HS-5 (cell line): ENCODE data around the gene RRN3.
"Not testable (repeated sequence)": the region's sequence is repeated elsewhere in the genome, so short reads cannot be mapped to it uniquely, and the experiment has no call there.

Source experiments
- DNase-seq: peaks from one replicate; pipeline ENCODE4 v3.0.0-alpha.2; 2012; ENCODE audit warnings: low read depth

RRN3 gene

DNA sequence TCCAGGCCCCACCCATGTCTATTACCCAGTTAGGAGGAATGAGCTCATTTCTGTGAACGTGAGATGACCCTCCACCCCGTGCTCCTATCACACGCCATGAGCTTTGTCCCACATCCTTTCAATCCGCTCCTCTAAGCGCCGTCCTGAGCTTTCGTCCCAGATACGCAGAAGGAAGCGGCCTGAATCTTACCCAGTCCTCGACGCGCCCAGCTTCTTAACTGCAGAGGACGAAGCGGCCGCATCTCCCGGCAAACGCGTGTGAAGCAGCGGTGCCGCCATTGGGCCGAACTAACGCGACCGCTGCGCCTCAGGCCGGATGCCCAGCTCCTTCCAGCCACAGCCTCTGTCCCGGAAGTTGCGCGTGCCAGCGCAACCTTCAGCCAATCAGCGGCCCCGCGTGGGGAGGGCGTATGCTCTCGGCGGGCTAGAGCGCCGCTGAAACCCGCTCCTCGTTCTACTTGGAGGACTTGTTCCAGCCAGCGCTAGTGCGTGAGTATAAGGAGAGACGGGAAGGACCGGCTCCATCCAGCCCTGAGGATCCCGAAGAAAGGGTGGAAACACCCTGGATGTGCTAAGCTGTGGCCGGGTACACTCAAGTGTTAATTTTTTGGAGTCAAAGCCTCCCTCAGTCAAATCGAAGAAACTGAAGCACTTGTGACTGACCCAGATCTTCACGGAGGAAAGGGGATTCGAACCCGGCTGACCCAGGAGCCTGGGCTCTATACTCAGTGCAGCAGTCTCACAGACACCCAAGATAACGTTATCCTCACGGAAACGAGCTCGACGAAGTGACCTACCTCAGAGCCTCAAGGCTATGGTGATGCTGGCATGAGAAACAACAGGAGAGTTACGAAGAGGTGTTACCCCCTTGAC, at the start of gene RRN3:
Gene RRN3 (minus strand): TSS at position 318 of the 873 bp plus-strand sequence. CDS start 39 bp downstream, at position 279.
- DNase-seq = peak; percentile 74

- DNase-seq = not testable (repeated sequence)
Measured at GRCh38 chr16:15143601-15144091, 49.6 kb upstream of the RRN3 start.

DNA sequence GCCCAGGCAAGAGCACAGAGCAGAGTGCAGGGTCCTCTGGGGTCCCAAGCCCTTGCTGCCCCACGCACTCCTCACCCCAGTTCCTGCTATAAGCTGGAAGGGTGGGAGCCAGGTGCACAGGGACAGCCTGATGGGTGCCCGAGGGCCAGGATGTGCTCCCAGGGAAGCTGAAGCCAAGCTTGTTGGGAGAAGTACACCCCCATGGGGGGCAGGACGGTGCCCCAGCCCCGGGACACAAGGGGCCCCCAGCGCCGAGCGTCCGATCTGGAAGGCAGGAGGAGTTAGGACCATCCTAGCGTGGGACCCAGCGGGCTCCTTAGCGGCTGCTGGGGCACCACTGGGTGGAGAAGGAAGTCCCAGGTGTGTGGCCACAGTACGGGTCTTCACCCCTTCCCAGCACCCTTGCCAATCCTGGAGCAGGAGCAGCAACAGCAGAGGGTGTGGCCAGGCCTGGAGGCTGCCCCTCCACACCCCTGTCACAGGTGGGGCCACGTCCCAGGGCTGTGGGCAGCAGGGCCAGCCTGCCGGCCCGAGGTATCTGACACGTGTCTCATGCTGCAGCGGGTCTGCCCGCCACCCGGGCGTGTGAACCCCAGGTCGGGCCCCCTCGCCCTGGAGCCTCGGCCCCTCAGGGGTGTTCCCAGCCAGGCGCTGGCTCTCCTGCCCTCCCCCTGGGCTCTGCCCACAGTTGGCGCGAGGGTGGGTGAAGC, 49.0 kb upstream of the RRN3 start:
- not testable (repeated sequence) for DNase-seq

- DNase-seq = not testable (repeated sequence)
Measured at GRCh38 chr16:15142107-15142890, 48.2 kb upstream of the RRN3 start.

GRCh38 chr16:15141586-15141985, 47.5 kb upstream of the RRN3 start:
- no peak for DNase-seq

DNA sequence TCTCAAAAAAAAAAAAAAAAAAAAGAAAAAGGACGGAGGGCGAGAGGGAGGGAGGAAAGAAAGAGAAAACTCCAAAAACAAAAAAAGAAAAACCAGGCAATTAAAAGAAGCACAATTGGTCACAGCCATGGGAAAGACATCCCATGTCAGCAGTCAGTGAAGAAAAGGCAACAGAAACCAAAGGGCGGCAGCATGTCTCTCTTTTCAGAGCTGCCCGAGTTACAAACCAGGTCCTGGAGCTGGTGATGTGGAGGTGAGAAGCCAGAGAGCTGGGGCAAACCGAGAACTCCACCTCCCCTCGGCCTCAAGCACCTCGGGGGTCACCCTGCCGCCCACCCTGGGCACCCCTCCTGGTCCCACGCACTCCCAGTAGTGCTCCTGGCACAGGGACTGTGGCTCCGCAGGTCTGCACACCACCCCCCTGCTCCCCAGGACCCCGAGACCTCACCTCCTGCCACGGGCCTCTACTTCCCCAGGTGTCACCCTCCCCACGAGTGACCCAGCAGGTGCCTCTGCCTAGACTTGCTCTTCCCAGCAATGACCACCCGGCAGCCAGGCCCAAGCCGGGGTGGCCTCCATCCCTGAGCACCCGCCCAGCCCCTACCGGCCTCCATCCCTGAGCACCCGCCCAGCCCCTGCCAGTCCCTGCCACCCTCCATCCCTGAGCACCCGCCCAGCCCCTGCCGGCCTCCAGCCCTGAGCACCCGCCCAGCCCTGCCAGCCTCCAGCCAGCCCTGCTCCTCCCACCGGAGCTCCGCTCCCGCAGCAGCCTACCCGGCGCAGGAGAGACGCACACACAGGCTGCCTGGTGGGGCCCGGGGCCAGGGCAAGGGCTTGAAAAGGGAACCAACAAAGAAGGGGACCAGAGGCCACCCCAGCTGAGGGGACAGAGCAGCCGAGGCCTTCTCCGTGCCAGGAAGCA, 46.6 kb upstream of the RRN3 start:
- DNase-seq = not testable (repeated sequence)

DNA sequence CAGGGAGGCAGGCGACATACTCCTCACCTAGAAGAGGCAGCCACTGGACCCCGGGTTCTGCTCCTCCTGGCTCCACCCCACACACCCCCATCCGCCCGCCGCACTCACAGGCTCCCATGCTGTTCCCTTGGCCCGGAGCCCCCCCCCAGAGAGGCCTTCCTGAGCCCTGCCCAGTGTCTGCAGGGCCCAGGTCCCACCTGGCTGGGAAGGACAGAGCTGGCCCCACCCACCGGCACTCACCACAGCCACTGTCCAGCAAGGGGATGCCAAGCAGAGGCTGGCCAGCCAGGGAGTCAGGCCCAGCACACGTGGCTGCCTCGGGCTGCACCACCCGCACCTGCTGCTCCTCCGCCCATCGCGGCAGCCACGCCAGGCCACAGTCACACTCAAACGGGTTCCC, 43.4 kb upstream of the RRN3 start:
- DNase-seq = not testable (repeated sequence)

GRCh38 chr16:15135483-15136360, 41.6 kb upstream of the RRN3 start:
- not testable (repeated sequence) for DNase-seq

DNA sequence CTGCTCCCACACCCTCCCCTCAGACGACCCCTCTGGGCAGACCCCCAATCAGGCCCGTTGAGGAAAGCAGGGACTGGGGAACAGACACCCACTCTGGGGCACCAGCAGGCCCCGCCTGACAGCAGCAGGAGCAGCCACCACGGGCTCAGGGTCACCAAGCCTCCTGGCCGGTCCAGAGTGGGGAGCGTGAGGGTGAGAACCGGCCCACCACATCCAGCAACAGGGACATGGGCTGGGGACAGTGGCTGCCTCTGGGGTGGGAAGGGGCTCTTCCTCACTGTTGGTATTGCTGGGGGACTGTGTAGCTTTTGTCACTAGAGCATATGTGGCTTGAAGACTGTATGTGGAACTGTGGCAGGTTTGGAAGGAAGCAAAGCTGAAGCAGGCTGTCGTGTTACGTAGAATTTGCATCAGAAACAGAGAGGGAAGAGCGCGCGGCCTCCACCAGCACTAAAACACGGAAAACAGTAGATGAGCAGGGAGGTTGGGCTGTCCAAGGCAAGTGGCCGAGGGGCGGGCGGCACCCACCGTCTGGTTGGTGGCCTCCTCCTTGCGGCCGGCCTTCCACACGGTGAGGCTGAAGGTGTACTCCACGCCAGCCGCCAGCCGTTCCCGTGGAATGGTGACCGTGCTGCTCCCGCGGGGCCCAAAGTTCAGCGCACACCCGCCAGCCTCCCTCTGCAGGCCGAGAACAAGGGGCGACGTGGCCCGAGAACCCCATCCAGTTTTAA, 40.8 kb upstream of the RRN3 start:
- not testable (repeated sequence) for DNase-seq

- DNase-seq = not testable (repeated sequence)
Measured at GRCh38 chr16:15133554-15133953, 39.5 kb upstream of the RRN3 start.

DNA sequence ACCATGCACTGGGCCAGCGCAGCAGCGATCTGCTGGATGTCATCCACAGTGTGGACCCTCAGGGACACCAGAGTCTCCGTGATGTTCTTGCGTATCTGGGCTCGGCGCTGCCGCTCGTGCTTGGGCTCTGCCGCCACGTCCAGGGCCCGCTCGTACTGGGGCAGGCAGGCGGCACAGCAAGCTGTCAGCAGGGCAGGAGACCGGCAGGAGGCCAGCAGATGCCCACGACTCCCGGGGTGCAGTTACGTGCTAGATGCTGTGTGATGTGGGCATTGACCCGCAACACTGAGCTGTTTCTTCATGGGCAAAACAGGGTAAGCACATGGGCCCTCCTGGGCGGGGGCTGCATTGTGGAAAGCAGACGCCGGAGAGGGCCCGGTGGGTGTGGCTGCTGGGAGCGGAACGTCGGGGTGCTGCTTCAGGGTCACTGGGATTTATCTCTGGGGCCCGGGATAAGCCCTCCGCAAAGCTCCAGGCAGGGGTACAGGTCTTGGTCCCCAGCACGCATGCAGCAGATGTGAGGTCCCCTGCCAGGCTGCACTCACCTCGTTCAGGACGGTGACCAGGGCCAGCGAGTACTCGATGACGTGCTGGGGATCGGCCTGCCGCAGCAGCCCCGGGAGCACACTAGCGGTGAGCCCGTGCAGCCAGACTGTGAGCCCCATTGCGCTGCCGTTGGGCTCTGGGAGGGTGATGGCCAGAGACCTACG, 38.8 kb upstream of the RRN3 start:
- not testable (repeated sequence) for DNase-seq

DNA sequence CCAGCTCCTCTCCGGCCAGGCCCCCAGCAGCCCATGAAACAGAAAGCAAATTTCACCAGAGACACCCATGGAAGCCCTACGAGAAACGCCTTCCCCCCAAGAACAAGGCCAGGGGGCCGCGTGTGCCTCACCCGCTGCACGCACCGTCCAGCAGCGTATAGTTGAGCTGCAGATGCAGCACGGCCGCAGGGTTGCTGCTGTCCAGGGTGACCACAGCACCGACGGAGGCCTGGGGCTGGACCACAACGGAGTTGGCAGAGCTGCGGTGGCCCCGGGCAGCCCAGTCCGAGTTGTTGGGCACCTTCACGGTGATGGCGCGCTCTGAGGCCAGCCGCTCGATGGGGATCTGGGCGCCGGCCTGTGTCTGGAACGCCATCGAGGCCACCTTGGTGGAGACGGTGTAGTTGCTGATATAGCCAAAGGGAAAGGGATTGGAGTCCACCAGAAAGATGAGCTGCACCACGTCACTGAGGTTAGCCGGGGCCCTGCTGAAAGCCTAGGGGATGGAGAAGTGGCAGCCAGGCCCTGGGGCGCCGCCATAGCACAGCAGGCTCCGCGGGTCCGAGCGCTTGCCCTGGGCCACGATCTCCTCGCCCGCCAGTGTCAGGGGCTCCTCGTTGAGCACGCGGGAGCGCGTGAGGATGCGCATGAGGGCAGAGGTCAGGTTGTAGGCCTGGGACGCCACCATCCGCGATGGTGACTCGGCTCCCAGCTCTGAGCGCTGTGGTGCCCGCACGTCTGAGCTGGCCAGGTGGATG, 37.0 kb upstream of the RRN3 start:
- DNase-seq = not testable (repeated sequence)

DNA sequence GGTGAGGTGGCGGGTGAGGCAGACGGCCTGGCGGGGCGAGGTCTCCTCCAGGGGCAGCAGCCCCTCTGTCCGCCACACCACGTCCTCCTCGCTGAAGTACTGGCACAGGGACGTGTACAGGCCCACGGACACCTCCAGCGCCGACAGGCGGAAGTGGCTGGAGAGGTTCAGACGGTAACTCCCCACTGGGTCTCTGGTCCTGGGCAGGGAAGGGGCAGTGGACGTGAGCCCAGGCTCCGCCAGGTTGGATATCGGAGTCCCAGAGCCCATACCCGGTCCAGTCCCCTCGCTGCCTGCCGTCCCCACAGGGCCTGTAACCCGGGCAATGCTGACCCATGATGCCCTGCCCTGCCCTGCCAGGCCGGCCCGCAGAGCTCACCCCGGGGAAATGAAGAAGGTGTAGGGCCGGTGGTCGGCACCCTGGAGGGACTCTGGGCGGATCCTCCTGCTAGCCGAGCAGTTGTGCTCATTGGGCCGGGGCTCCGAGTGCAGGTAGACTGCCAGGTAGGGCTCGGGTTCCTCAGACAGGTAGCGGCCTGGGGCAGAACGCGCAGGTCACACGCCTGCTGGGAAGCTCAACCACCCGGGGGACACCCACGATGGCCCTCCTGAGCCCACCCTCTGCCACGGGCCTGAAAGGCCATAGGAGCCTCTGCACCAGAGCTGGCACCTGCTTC, 36.3 kb upstream of the RRN3 start:
- DNase-seq = not testable (repeated sequence)

GRCh38 chr16:15127641-15128425, 33.8 kb upstream of the RRN3 start:
- not testable (repeated sequence) for DNase-seq

GRCh38 chr16:15100372-15100987, 6.4 kb upstream of the RRN3 start:
- not testable (repeated sequence) for DNase-seq

DNA sequence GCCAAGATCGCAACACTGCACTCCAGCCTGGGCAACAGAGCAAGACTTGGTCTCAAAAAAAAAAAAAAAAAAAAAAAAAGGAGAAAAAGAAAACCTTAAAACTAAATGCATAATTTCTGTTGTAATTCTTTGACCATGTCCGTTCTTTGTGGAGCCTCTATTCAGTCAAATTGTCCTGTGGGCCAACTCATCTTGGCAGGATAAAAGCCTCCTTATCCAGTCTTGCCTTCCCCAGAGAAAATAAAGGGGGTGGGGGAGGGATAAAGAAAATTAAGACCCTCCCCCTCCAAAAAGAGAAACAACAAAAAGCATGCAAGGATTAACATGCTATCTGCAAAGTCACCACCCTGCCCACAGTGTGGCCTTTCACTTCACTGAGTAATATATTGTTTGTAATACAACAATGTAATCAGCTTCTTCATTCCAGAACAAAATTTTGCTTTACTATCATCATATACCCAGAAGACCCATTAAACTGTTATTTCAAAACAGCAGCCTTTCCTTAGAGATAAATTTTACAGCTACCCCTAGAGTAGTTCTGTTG, 5.4 kb upstream of the RRN3 start:
- DNase-seq = not testable (repeated sequence)
